IPS-11a (cell line): ENCODE measurements around the gene PRTG.
"Not testable (repeated sequence)": the region's sequence is repeated elsewhere in the genome, so short reads cannot be mapped to it uniquely, and the experiment has no call there.

ENCODE experiments used
- H3K4me3 ChIP-seq: one replicate; pipeline ENCODE4 v1.5.1; 2013; ENCODE audit warnings: low read depth, low read length, control low read depth

The PRTG gene

GRCh38 chr15:55743729-55744655 is 1.0 kb upstream of the PRTG start:
- peak overlapping the region; percentile 56 for H3K4me3 ChIP-seq

- H3K4me3 ChIP-seq: peak overlapping the region; percentile 56
Observed at GRCh38 chr15:55742498-55742926, 440 bp downstream of the PRTG start.

- H3K4me3 ChIP-seq: peak overlapping the region; percentile 56
Observed at GRCh38 chr15:55741833-55742497, 987 bp downstream of the PRTG start.

GRCh38 chr15:55740981-55741832 is 1.7 kb downstream of the PRTG start:
- peak overlapping the region; percentile 56 for H3K4me3 ChIP-seq

- H3K4me3 ChIP-seq: no peak overlapping the region
Observed at GRCh38 chr15:55740359-55740878, 2.5 kb downstream of the PRTG start.

- H3K4me3 ChIP-seq: no peak overlapping the region
Observed at GRCh38 chr15:55739641-55740040, 3.3 kb downstream of the PRTG start.

- H3K4me3 ChIP-seq: no peak overlapping the region
Observed at GRCh38 chr15:55738715-55739114, 4.2 kb downstream of the PRTG start.

- no peak overlapping the region for H3K4me3 ChIP-seq
Observed at GRCh38 chr15:55737373-55737772, 5.6 kb downstream of the PRTG start.

GRCh38 chr15:55736756-55737155 is 6.2 kb downstream of the PRTG start:
- no peak overlapping the region for H3K4me3 ChIP-seq

- no peak overlapping the region for H3K4me3 ChIP-seq
Observed at GRCh38 chr15:55734641-55735040, 8.3 kb downstream of the PRTG start.

- not testable (repeated sequence) for H3K4me3 ChIP-seq
Observed at GRCh38 chr15:55733461-55733860, 9.5 kb downstream of the PRTG start.

GRCh38 chr15:55721554-55722185 is 21.3 kb downstream of the PRTG start:
- H3K4me3 ChIP-seq: no peak overlapping the region

GRCh38 chr15:55715355-55716076 is 27.4 kb downstream of the PRTG start:
- H3K4me3 ChIP-seq: no peak overlapping the region

GRCh38 chr15:55714064-55714463 is 28.9 kb downstream of the PRTG start:
- H3K4me3 ChIP-seq: no peak overlapping the region

GRCh38 chr15:55712363-55712762 is 30.6 kb downstream of the PRTG start:
- no peak overlapping the region for H3K4me3 ChIP-seq

GRCh38 chr15:55710286-55710685 is 32.7 kb downstream of the PRTG start:
- H3K4me3 ChIP-seq: no peak overlapping the region

- no peak overlapping the region for H3K4me3 ChIP-seq
Observed at GRCh38 chr15:55709458-55709857, 33.5 kb downstream of the PRTG start.

GRCh38 chr15:55708720-55709119 is 34.2 kb downstream of the PRTG start:
- no peak overlapping the region for H3K4me3 ChIP-seq

GRCh38 chr15:55707951-55708350 is 35.0 kb downstream of the PRTG start:
- no peak overlapping the region for H3K4me3 ChIP-seq

- no peak overlapping the region for H3K4me3 ChIP-seq
Observed at GRCh38 chr15:55707518-55707917, 35.4 kb downstream of the PRTG start.
